Breast epithelium (tissue), 4 donors: Measurements from ENCODE around the gene RPS27. TPM values are rescaled to one million over a fixed set of nuclear protein-coding genes. Genes with fewer than 3 reads are reported as not detected.

Experiments used
- DNase-seq, 2 donors: peaks; one replicate each; pipeline ENCODE4 v3.0.0-alpha.2; 2019; ENCODE audit warnings: low spot score in 2 of 2
- H3K27ac ChIP-seq, 2 donors: fragments of 200-600 bp; sonication (generic) in 1 of 2; one replicate each; pipeline ENCODE4 v1.5.1; 2016 to 2019; ENCODE audit warnings: mild to moderate bottlenecking in 1 of 2
- H3K27me3 ChIP-seq, 2 donors: fragments of 200-600 bp; sonication (generic) in 1 of 2; one replicate each; pipeline versions ENCODE4 v1.5.1 to v1.6.0; 2017 to 2019; ENCODE audit warnings: control low read depth in 1 of 2, mild to moderate bottlenecking in 1 of 2
- H3K36me3 ChIP-seq: fragments of 200-600 bp; one replicate; pipeline ENCODE4 v1.5.1; 2019
- H3K4me1 ChIP-seq, 2 donors: fragments of 200-600 bp; sonication (generic); one replicate each; pipeline ENCODE4 v1.5.1; 2016 to 2019; ENCODE audit warnings: control low read depth in 1 of 2
- H3K4me3 ChIP-seq, 3 donors: fragments of 200-600 bp; sonication (generic); 1 replicate in 2 of 3; 2 replicates in 1 of 3; pipeline ENCODE4 v1.5.1; 2016 to 2019; ENCODE audit warnings: mild to moderate bottlenecking in 3 of 3, moderate library complexity in 2 of 3
- H3K9me3 ChIP-seq, 2 donors: fragments of 200-600 bp; sonication (generic) in 1 of 2; one replicate each; pipeline ENCODE4 v1.5.1; 2016 to 2019; ENCODE audit warnings: control low read depth in 1 of 2
- CTCF ChIP-seq, 3 donors: fragments of 450-650 bp; IDR thresholded peaks; one replicate each; pipeline ENCODE4 v1.5.1; 2016 to 2017; ENCODE audit warnings: antibody characterized with exemption in 3 of 3, mild to moderate bottlenecking in 3 of 3, moderate library complexity in 3 of 3
- POLR2A ChIP-seq: fragments of 450-650 bp; IDR thresholded peaks from one replicate; pipeline ENCODE4 v1.6.1; 2016; ENCODE audit warnings: antibody characterized with exemption, mild to moderate bottlenecking, moderate library complexity
- POLR2AphosphoS5 ChIP-seq, 3 donors: sonication (generic); formaldehyde crosslinking; IDR thresholded peaks; one replicate each; pipeline ENCODE4 v1.6.1; 2017; ENCODE audit warnings: antibody characterized with exemption in 3 of 3
- intact Hi-C: fragments of 100-400 bp; cut with DNase I; formaldehyde crosslinking; loops from one replicate; pipeline ENCODE4 v1.15.1; 2023; ENCODE audit warnings: low total_unique reads
- total RNA-seq, 3 donors: library from RNA; depleted of rRNA; stranded (reverse); fragments of >200 nt; gene quantifications; one replicate each; pipeline ENCODE4 v1.1.0, GENCODE V29; 2016

The RPS27 gene
- total RNA-seq, 3 donors from 2014 or later: 2,845 to 3,909 (median 3,226) TPM

- intact Hi-C loops: no loop called here
- Histone ChIP-seq H3K27me3 (no peaks in the 10 kb centered on the region), H3K9me3 (no peaks in the 10 kb centered on the region), H3K36me3 (no peaks in the 10 kb centered on the region), H3K4me3 (peak within 1 kb of the TSS; percentile 58 to 72 (median 66)), H3K27ac (peak within 1 kb of the TSS; percentile 83 to 88), H3K4me1 (peaks cover 0 to 18% of the 10 kb centered on the region in 2 donors)
- TF ChIP-seq CTCF (IDR thresholded peaks at IDR 0.05): peak in 2 of 3 donors; percentile 25 to 41
- peak; percentile 77 for TF ChIP-seq POLR2A
- peak; percentile 65 to 90 (median 74) for TF ChIP-seq POLR2AphosphoS5 (IDR thresholded peaks at IDR 0.05)
- peak; percentile 91 to 93 for DNase-seq
Measured at GRCh38 chr1:153967107-153967999, 23.2 kb upstream of the RPS27 start, which contains the start of gene CREB3L4. CREB3L4 (plus strand) TSS chr1:153967902; CDS start chr1:153968526, 624 bp downstream.

GRCh38 chr1:153968000-153968363, 22.6 kb upstream of the RPS27 start:
- DNase-seq: peak; percentile 72 to 85
- TF ChIP-seq POLR2AphosphoS5 (IDR thresholded peaks at IDR 0.05): no peak
- TF ChIP-seq POLR2A: peak; percentile 31
- no peak for TF ChIP-seq CTCF (IDR thresholded peaks at IDR 0.05)

GRCh38 chr1:153968408-153968807, 22.2 kb upstream of the RPS27 start:
- TF ChIP-seq CTCF (IDR thresholded peaks at IDR 0.05) (no peak), POLR2AphosphoS5 (IDR thresholded peaks at IDR 0.05) (no peak), POLR2A (no peak)
- Histone ChIP-seq H3K27ac (peak overlapping the region; percentile 83 to 88), H3K9me3 (no peaks in the 10 kb centered on the region), H3K4me1 (peaks cover 0 to 18% of the 10 kb centered on the region in 2 donors), H3K36me3 (no peaks in the 10 kb centered on the region), H3K27me3 (no peaks in the 10 kb centered on the region), H3K4me3 (peak overlapping the region; percentile 58 to 72 (median 66))
- no peak for DNase-seq
- intact Hi-C loops: no loop called here

More at GRCh38 chr1:153968000-153968363, 22.6 kb upstream of the RPS27 start:
- peaks cover 0 to 18% of the 10 kb centered on the region in 2 donors for H3K4me1 ChIP-seq
- H3K36me3 ChIP-seq: no peaks in the 10 kb centered on the region
- H3K27me3 ChIP-seq: no peaks in the 10 kb centered on the region
- H3K4me3 ChIP-seq: peak overlapping the region; percentile 58 to 72 (median 66)
- H3K27ac ChIP-seq: peak overlapping the region; percentile 83 to 88
- intact Hi-C loops: no loop called here
- H3K9me3 ChIP-seq: no peaks in the 10 kb centered on the region

- Histone ChIP-seq H3K4me1 (peaks cover 0 to 18% of the 10 kb centered on the region in 2 donors), H3K27me3 (no peaks in the 10 kb centered on the region), H3K9me3 (no peaks in the 10 kb centered on the region), H3K4me3 (peak overlapping the region in 2 of 3 donors; percentile 66 to 72), H3K27ac (peak overlapping the region; percentile 83 to 88), H3K36me3 (no peaks in the 10 kb centered on the region)
- intact Hi-C loops: no loop called here
- no peak for DNase-seq
- TF ChIP-seq CTCF (IDR thresholded peaks at IDR 0.05) (no peak), POLR2A (no peak), POLR2AphosphoS5 (IDR thresholded peaks at IDR 0.05) (no peak)
Measured at GRCh38 chr1:153968972-153969371, 21.6 kb upstream of the RPS27 start.

GRCh38 chr1:153970346-153970745, 20.2 kb upstream of the RPS27 start:
- TF ChIP-seq POLR2A (no peak), POLR2AphosphoS5 (IDR thresholded peaks at IDR 0.05) (no peak), CTCF (IDR thresholded peaks at IDR 0.05) (no peak)
- H3K9me3 ChIP-seq: no peaks in the 10 kb centered on the region
- H3K4me3 ChIP-seq: no peak overlapping the region
- no peaks in the 10 kb centered on the region for H3K36me3 ChIP-seq
- no peaks in the 10 kb centered on the region for H3K27me3 ChIP-seq
- no peak overlapping the region for H3K27ac ChIP-seq
- intact Hi-C loops: loop anchor here (10.0 kb wide), 1 partner anchor 176 kb away; no protein-coding TSS in a partner anchor
- peaks cover 0 to 18% of the 10 kb centered on the region in 2 donors for H3K4me1 ChIP-seq
- DNase-seq: no peak
